Measurements from ENCODE around the gene FICD. TPM values are rescaled to one million over a fixed set of nuclear protein-coding genes. Genes with fewer than 3 reads are reported as not detected.

The FICD gene
- total and polyA plus RNA-seq, 2 of the 13 experiments (the other 11 are each of a cell fraction or from before 2014, with no cell fraction given): 0.99 to 3.0 TPM

GRCh38 chr12:108495054-108495453 lies 20.0 kb upstream of the FICD start:
- Histone ChIP-seq H3K27ac (ENCODE audit: extremely low read length, insufficient read depth, low read length) (no peak overlapping the region), H4K20me1 (ENCODE audit: insufficient read depth, low read length) (no peaks in the 10 kb centered on the region), H3K79me2 (ENCODE audit: insufficient read depth, low read length) (no peaks in the 10 kb centered on the region), H3K9ac (ENCODE audit: insufficient read depth, low read depth, low read length) (no peak overlapping the region), H3K4me3 (replicated peaks in 1 of 3; ENCODE audit: insufficient read depth in 1 of 3, low read depth in 2 of 3, low read length in 3 of 3) (no peak overlapping the region), H3K27me3 (ENCODE audit: control insufficient read depth in 1 of 2, insufficient read depth in 2 of 2, low read length in 2 of 2) (peaks cover 0 to 4% of the 10 kb centered on the region in 2 experiments; a peak in 1 of 5 replicates), H3K9me3 (ENCODE audit: low read length) (no peaks in the 10 kb centered on the region), H3K36me3 (replicated peaks in 1 of 2; ENCODE audit: control insufficient read depth in 1 of 2, insufficient read depth in 2 of 2, low read length in 2 of 2) (no peaks in the 10 kb centered on the region), H2AFZ (ENCODE audit: low read length) (no peak overlapping the region), H3K4me2 (ENCODE audit: low read depth, low read length) (no peak overlapping the region), H3K4me1 (ENCODE audit: insufficient read depth, low read length) (no peaks in the 10 kb centered on the region)
- intact Hi-C loops (cut with micrococcal nuclease; ENCODE audit: unreplicated experiment): no loop called here
- FAIRE-seq (no peak), ATAC-seq (peak; percentile 44; the same call in 1 of the 3 replicates), DNase-seq (ENCODE audit: low spot score) (peak; percentile 18)
- ChIA-PET CTCF (ENCODE audit: low intra/inter-chr PET ratio, low total read pairs) (interaction anchor here (1.2 kb wide), 3 partner anchors 396 to 577 kb away, joined by 3 to 5 read pairs (median 3); no protein-coding TSS in a partner anchor), POLR2A (no interaction called here)
- no TSS peak for BruUV-seq (replicated peaks)
- WGBS (ENCODE audit: low lambda C conversion rate): 0% methylated on average over 1 of the region's 1 CpG
- in situ Hi-C loops (cut with HindIII; ENCODE audit: extremely low pct_ligation_motif_present, low pct_unique_long_range_greater_than_20kb): loop anchor here (10.0 kb wide), 1 partner anchor 490 kb away; no protein-coding TSS in a partner anchor
- TF ChIP-seq ADNP (CRISPR knock-in tag; IDR thresholded peaks at IDR 0.05): no peak
- TF ChIP-seq KLF12 (CRISPR knock-in tag; IDR thresholded peaks at IDR 0.05; ENCODE audit: borderline replicate concordance): no peak
- no peak for TF ChIP-seq PITX1 (CRISPR knock-in tag; IDR thresholded peaks at IDR 0.05)
- TF ChIP-seq, protein P1, sequence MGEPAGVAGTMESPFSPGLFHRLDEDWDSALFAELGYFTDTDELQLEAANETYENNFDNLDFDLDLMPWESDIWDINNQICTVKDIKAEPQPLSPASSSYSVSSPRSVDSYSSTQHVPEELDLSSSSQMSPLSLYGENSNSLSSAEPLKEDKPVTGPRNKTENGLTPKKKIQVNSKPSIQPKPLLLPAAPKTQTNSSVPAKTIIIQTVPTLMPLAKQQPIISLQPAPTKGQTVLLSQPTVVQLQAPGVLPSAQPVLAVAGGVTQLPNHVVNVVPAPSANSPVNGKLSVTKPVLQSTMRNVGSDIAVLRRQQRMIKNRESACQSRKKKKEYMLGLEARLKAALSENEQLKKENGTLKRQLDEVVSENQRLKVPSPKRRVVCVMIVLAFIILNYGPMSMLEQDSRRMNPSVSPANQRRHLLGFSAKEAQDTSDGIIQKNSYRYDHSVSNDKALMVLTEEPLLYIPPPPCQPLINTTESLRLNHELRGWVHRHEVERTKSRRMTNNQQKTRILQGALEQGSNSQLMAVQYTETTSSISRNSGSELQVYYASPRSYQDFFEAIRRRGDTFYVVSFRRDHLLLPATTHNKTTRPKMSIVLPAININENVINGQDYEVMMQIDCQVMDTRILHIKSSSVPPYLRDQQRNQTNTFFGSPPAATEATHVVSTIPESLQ (CRISPR knock-in tag; conservative IDR thresholded peaks at IDR 0.05): no peak
- peak; percentile 33; the same call in 1 of the 2 replicates for TF ChIP-seq CTCF (CRISPR knock-in tag; IDR thresholded peaks at IDR 0.05)
- TF ChIP-seq NR3C1 (CRISPR knock-in tag; IDR thresholded peaks at IDR 0.05): no peak
- no peak for TF ChIP-seq POLR2AphosphoS2 (IDR thresholded peaks at IDR 0.05; ENCODE audit: low read depth, low read length)
- no peak for TF ChIP-seq SAP130 (CRISPR knock-in tag; IDR thresholded peaks at IDR 0.05; ENCODE audit: low read depth)
- peak; percentile 54 for TF ChIP-seq STAG1 (CRISPR knock-in tag; IDR thresholded peaks at IDR 0.05)
- TF ChIP-seq SMC3 (IDR thresholded peaks at IDR 0.05; ENCODE audit: low read length): peak; percentile 14; the same call in 1 of the 2 replicates
- no peak for TF ChIP-seq ZFAT (CRISPR knock-in tag; conservative IDR thresholded peaks at IDR 0.05)
- no peak for TF ChIP-seq SP5 (CRISPR knock-in tag; IDR thresholded peaks at IDR 0.05; ENCODE audit: borderline replicate concordance, low read depth)

Measured in HepG2 (cell line).